8988T (cell line): ENCODE measurements around the gene GOLIM4.

Source experiments
- DNase-seq: peaks from one replicate; pipeline ENCODE4 v3.0.0; 2011

Gene GOLIM4

DNA sequence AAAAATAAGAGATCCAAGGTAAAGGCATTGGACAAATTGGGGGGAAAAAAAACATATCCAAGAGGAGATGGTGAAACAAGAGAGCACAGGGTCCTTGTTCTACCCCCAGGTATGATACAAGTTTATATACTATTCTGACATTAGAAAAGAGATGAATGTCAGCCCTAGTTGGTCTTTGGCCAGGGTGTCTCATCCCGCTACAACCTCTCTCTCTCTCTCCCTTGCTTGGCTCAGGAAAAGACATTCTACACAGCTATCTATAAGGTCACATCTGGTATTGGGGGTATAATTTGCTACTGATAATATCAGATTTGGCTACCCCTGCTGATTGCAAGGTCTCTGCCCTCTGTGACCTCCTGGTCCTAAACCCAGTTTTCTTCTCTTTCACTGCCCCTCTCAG lies 117.2 kb downstream of the GOLIM4 start:
- no peak for DNase-seq

GRCh38 chr3:167978071-167978470 lies 117.7 kb downstream of the GOLIM4 start:
- no peak for DNase-seq

DNA sequence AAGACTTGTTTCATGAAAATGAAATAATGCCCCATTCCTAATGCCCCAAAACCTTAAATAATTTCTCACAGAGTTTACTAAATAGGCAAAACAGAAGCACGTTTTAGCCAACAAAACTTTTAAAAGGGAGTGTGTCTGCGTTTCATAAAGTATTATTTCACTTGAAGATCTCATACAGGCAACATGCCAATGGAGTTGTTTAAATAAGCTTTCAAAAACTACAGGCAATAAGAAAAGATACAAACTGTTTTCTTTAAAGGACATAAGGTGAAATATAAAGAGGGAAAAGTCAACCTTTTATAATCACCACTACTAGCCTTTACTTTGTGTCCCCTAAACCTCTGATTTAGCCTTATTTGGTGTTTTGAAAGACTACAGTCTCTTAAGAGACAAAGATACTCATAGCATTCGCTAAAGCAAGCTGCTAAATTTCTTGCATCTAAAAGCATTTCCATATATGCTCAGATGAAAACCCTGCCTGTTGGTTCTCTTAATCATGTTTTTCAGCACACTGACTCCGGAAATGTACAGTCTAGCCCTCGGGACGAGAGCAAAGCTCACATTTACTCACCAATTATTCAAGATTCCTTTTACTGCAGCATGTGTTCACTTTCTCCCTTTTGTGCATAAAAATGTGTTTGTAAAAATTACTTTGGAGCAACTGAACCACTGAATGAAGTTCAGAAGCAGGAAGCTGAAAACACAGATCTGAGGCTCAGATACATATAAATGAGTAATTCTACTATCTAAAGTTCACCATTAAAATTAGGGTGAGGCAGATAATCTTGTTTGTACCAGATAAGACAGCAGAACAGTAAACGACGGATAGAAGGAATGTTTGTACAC lies 119.0 kb downstream of the GOLIM4 start:
- DNase-seq = no peak

- no peak for DNase-seq
These were observed 121.8 kb downstream of the GOLIM4 start for GRCh38 chr3:167973901-167974300.

DNA sequence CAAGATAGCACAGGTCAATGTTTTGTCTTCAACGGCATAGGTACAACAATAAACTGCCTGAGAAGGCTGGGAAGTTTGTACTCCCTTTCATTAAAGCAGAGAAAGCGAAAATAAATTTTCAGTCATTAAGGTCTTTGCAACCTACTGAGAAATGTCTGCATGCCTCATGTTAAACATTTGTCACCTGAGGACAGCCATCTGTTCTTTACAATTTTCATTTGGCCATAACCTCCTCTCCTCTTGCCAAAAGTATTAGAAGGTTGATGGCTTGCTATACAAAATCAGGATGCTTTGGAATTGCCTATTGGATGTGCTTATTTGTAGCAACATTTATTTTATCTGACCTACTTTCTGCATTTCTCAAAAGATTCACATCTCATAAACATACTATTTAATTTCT lies 122.7 kb downstream of the GOLIM4 start:
- DNase-seq = no peak

DNA sequence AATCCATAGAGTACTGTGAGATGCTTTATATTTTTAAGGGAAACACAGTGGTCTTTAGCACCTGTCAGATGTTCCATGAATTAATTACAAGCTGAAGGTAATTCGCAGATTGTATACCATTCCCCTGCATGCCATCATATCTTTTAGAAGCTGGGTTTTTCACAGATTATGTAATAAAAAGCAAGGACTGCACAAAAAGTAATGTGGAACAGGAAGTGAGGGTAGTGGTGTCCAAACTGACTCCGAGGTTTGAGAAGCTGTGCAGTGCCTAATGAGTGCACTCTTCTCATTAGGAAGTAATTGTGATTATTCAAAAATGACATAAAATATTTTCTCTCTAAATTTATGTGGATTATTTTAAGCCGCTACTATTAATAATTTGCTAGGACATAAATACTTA lies 123.2 kb downstream of the GOLIM4 start:
- DNase-seq = no peak

DNA sequence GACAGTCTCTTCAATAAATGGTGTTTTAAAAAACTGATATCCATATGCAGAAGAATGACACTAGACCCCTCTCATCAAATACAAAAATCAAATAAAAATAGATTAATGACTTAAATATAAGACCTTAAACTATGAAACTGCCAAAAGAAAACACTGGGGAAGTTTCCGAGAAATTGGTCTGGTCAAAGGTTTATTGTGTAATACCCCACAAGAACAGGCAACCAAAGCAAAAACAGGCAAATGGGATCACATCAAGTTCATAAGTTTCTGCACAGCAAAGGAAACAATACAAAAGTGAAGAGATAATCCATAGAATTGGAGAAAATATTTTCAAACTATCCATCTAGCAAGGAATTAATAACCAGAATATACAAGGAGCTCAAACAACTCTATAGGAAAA lies 126.2 kb downstream of the GOLIM4 start:
- DNase-seq = no peak

DNA sequence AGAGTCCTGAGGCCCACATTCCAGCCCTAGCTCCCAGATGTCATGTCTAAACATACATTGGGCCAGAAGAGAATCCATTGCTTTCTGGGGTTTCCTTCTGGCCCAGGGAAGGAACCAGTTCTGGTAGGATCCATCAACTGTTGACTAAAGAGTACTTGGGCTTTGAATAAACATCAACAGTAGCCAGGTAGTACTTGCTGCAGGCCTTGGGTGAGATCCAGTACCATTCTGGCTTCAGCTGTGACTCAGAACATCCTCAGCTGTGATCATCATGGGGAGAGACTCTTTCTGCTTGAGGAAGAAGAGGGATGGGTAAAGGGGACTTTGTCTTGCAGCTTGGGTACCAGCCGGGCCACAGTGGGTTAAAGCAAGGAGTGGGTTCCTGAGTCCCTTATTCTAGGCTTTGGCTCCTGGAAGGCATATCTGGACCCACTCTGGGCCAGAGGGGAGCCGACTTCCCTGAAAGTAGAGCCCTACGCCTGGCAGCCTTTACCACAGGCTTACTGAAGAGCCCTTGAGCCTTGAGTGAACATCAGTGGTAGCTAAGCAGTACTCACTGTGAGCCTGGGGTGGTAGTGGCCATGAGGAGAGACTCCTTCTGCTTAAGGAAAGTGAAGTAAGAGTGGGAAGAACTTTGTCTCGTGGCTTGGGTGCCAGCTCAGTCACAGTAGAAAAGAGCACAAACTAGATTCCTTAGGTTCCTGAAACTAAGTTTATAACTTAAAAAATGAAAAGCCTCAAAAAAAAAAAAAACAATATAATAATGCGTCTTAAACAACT lies 128.3 kb downstream of the GOLIM4 start:
- no peak for DNase-seq
